HepG2 (cell line): ENCODE measurements around the gene AFAP1. TPM values are rescaled to one million over a fixed set of nuclear protein-coding genes. Genes with fewer than 3 reads are reported as not detected.
A peak's percentile ranks its signal among the peaks of the same experiment; 100 is the strongest.

Experiments used
- ATAC-seq: fragments of 200-7000 bp; cut with Tn5 transposase; 3 replicates; pipeline ENCODE4 v1.9.1; 2020; ENCODE audit warnings: mild to moderate bottlenecking, moderate library complexity
- BruUV-seq: library from RNA; stranded (reverse); fragments of 400-500 nt; replicated peaks from 2 replicates; lab custom pipeline; 2021; lab: Mats Ljungman, UMichigan
- CTCF ChIA-PET: fragments of 300-600 bp; formaldehyde crosslinking; extraction: SDS; loops from one replicate; lab custom pipeline; 2021; ENCODE audit warnings: low total read pairs, inconsistent platforms, low intra/inter-chr PET ratio; lab: Yijun Ruan, JAX
- POLR2A ChIA-PET: fragments of 350-600 bp; sonication (Branson Sonifier 250); formaldehyde crosslinking; loops from one replicate; lab custom pipeline; 2020; ENCODE audit warnings: antibody characterized with exemption, inconsistent platforms; lab: Yijun Ruan, JAX
- DNase-seq: peaks from one replicate; pipeline ENCODE4 v3.0.0-alpha.2; 2015; ENCODE audit warnings: low spot score
- FAIRE-seq: peaks from 3 replicates; lab custom pipeline; 2011; peaks lifted over from hg19 to GRCh38; lab: Jason Lieb, UNC
- H2AFZ ChIP-seq: one replicate; pipeline ENCODE4 v1.6.1; 2011; ENCODE audit warnings: low read length, inconsistent platforms
- H3K27ac ChIP-seq: fragments of 300-600 bp; 3 replicates; pipeline ENCODE4 v1.8.0; 2011; ENCODE audit warnings: mixed run types, mild to moderate bottlenecking, mixed read lengths, low read length, inconsistent platforms; ENCODE audit not compliant: insufficient read depth; ENCODE audit errors: extremely low read length
- H3K27me3 ChIP-seq, 2 experiments: fragments of 200-600 bp in 1 of 2; 2 replicates in 1 of 2; 3 replicates in 1 of 2; pipeline versions ENCODE4 v1.6.0 to v1.8.0; 2011; ENCODE audit warnings: low read length in 2 of 2, mild to moderate bottlenecking in 2 of 2, moderate library complexity in 2 of 2, inconsistent platforms in 1 of 2; ENCODE audit not compliant: insufficient read depth in 2 of 2, control insufficient read depth in 1 of 2
- H3K36me3 ChIP-seq, 2 experiments: fragments of 200-600 bp in 1 of 2; replicated peaks in 1 of 2; 2 replicates in 1 of 2; 3 replicates in 1 of 2; pipeline versions ENCODE4 v1.5.1 to v1.8.0; 2011; ENCODE audit warnings: low read length in 2 of 2, inconsistent platforms in 1 of 2; ENCODE audit not compliant: insufficient read depth in 2 of 2, control insufficient read depth in 1 of 2
- H3K4me1 ChIP-seq: 2 replicates; pipeline ENCODE4 v1.5.1; 2012; ENCODE audit warnings: low read length, inconsistent platforms; ENCODE audit not compliant: insufficient read depth
- H3K4me2 ChIP-seq: 2 replicates; pipeline ENCODE4 v1.6.0; 2011; ENCODE audit warnings: low read depth, low read length, inconsistent platforms
- H3K4me3 ChIP-seq, 3 experiments: fragments of 200-600 bp in 1 of 3; sonication (generic), shearing (Covaris generic) in 1 of 3; replicated peaks in 1 of 3; 2 replicates each; pipeline ENCODE4 v1.5.1; 2011 to 2016; ENCODE audit warnings: low read length in 3 of 3, inconsistent platforms in 2 of 3, low read depth in 2 of 3, mild to moderate bottlenecking in 2 of 3, control low read depth in 1 of 3, mixed read lengths in 1 of 3; ENCODE audit not compliant: insufficient read depth in 1 of 3
- H3K79me2 ChIP-seq: one replicate; pipeline ENCODE4 v1.6.1; 2011; ENCODE audit warnings: low read length, inconsistent platforms; ENCODE audit not compliant: insufficient read depth
- H3K9ac ChIP-seq: 2 replicates; pipeline ENCODE4 v1.6.0; 2011; ENCODE audit warnings: mild to moderate bottlenecking, low read depth, low read length, inconsistent platforms; ENCODE audit not compliant: insufficient read depth
- H3K9me3 ChIP-seq: 2 replicates; pipeline ENCODE4 v1.5.1; 2012; ENCODE audit warnings: mild to moderate bottlenecking, low read length
- H4K20me1 ChIP-seq: 2 replicates; pipeline ENCODE4 v1.6.0; 2011; ENCODE audit warnings: inconsistent platforms, mild to moderate bottlenecking, low read length, moderate library complexity; ENCODE audit not compliant: insufficient read depth
- GZF1 ChIP-seq: sonication (generic); formaldehyde crosslinking; IDR thresholded peaks from 2 replicates; pipeline ENCODE4 v1.5.1; 2020; ENCODE audit warnings: mild to moderate bottlenecking, missing genetic modification reagents
- HNF4G ChIP-seq, 2 experiments: sonication (generic) in 1 of 2; formaldehyde crosslinking in 1 of 2; IDR thresholded peaks; 2 replicates each; pipeline versions ENCODE4 v1.4.0 to v1.6.1; 2011 to 2020; ENCODE audit warnings: borderline replicate concordance in 2 of 2, low read depth in 2 of 2, mild to moderate bottlenecking in 2 of 2, low read length in 1 of 2, missing genetic modification reagents in 1 of 2, moderate library complexity in 1 of 2
- HNRNPUL1 ChIP-seq: fragments of 200-400 bp; formaldehyde crosslinking; IDR thresholded peaks from 2 replicates; pipeline ENCODE4 v1.6.1; 2017; ENCODE audit warnings: low read depth, mild to moderate bottlenecking, low read length, moderate library complexity
- SRSF9 ChIP-seq: fragments of 200-400 bp; formaldehyde crosslinking; IDR thresholded peaks from 2 replicates; pipeline ENCODE4 v1.6.1; 2018; ENCODE audit warnings: borderline replicate concordance, mild to moderate bottlenecking, low read depth, low read length; ENCODE audit not compliant: insufficient read depth, poor library complexity, severe bottlenecking
- ZBTB39 ChIP-seq: sonication (generic); formaldehyde crosslinking; IDR thresholded peaks from 2 replicates; pipeline ENCODE4 v1.5.0; 2020; ENCODE audit warnings: missing genetic modification reagents
- ZFY ChIP-seq: sonication (generic); formaldehyde crosslinking; IDR thresholded peaks from 2 replicates; pipeline ENCODE4 v1.4.0; 2020; ENCODE audit warnings: missing genetic modification reagents
- ZKSCAN5 ChIP-seq: sonication (generic); formaldehyde crosslinking; IDR thresholded peaks from 2 replicates; pipeline ENCODE4 v1.5.1; 2020; ENCODE audit warnings: mild to moderate bottlenecking, missing genetic modification reagents
- ZNF703 ChIP-seq: sonication (generic); formaldehyde crosslinking; IDR thresholded peaks from 2 replicates; pipeline ENCODE4 v1.5.1; 2020; ENCODE audit warnings: missing genetic modification reagents, mild to moderate bottlenecking, moderate library complexity, borderline replicate concordance
- WGBS: methylation state at CpG from one replicate; pipeline ENCODE4 v1.1.6; 2017; ENCODE audit warnings: low lambda C conversion rate; 5-methylcytosine and 5-hydroxymethylcytosine counted together
- in situ Hi-C: cut with HindIII; loops from 2 replicates; pipeline ENCODE4 v1.10.0; 2017; ENCODE audit warnings: low pct_unique_long_range_greater_than_20kb; ENCODE audit not compliant: extremely low pct_ligation_motif_present
- intact Hi-C: fragments of 100-400 bp; cut with micrococcal nuclease; formaldehyde crosslinking; loops from one replicate; pipeline ENCODE4 v1.10.0; 2022; ENCODE audit not compliant: unreplicated experiment
- polyA plus RNA-seq, 8 experiments: library from polyadenylated mRNA; depleted of rRNA in 3 of 8; stranded (reverse) in 7 of 8; unstranded in 1 of 8; fragments of >200 nt; fragmentation: Illumina TruSeq in 4 of 8; extraction: Trizol in 4 of 8; gene quantifications; 2 replicates each; pipeline versions ENCODE4 v1.2.1 to v1.2.3, GENCODE V29; 2011 to 2016; ENCODE audit warnings: low read depth in 4 of 8, missing spikeins in 1 of 8, mixed read lengths in 1 of 8; ENCODE audit not compliant: insufficient read depth in 1 of 8
- total RNA-seq, 5 experiments: library from RNA; depleted of rRNA; stranded (reverse); fragments of >200 nt; fragmentation: Illumina TruSeq; extraction: Trizol; gene quantifications; 2 replicates each; pipeline ENCODE4 v1.2.3, GENCODE V29; 2016; ENCODE audit warnings: low read depth in 1 of 5

Gene AFAP1
- total and polyA plus RNA-seq, 2 of the 13 experiments (the other 11 are each of a cell fraction or from before 2014, with no cell fraction given), result 2.5 TPM

GRCh38 chr4:7959078-7959477, 19.4 kb upstream of the AFAP1 start:
- Histone ChIP-seq H3K36me3 (no peaks in the 10 kb centered on the region), H3K27ac (no peak overlapping the region), H3K9ac (no peak overlapping the region), H2AFZ (no peak overlapping the region), H3K27me3 (peaks cover 0 to 29% of the 10 kb centered on the region in 2 experiments; a peak in 4 of 5 replicates), H4K20me1 (no peaks in the 10 kb centered on the region), H3K4me2 (no peak overlapping the region), H3K4me3 (no peak overlapping the region), H3K4me1 (peaks cover 61% of the 10 kb centered on the region), H3K79me2 (no peaks in the 10 kb centered on the region), H3K9me3 (no peaks in the 10 kb centered on the region)
- DNase-seq, result no peak
- in situ Hi-C loops, result no loop called here
- no peak for ATAC-seq
- no peak for TF ChIP-seq GZF1
- no peak for TF ChIP-seq ZNF703 (CRISPR knock-in tag)
- BruUV-seq, result no TSS peak
- intact Hi-C loops, result no loop called here
- FAIRE-seq, result no peak
- WGBS, result 42% methylated on average over 3 of the region's 7 CpGs
- POLR2A ChIA-PET, result no interaction called here
- CTCF ChIA-PET, result no interaction called here

- ChIA-PET CTCF (no interaction called here), POLR2A (interaction anchor here (1.6 kb wide), 1 partner anchor 17 kb away, joined by 6 read pairs; the partner anchor contains the start of gene AFAP1)
- no peaks in the 10 kb centered on the region for H3K36me3 ChIP-seq
- H3K9me3 ChIP-seq, result no peaks in the 10 kb centered on the region
- WGBS, result 42% methylated on average over 11 of the region's 11 CpGs
- H4K20me1 ChIP-seq, result no peaks in the 10 kb centered on the region
- peak; percentile 28 for ATAC-seq
- no peak for TF ChIP-seq ZBTB39 (CRISPR knock-in tag)
- TF ChIP-seq HNF4G (IDR thresholded peaks at IDR 0.05; ENCODE audit: borderline replicate concordance, low read depth, low read length), result no peak
- TF ChIP-seq HNF4G (CRISPR knock-in tag; IDR thresholded peaks at IDR 0.05; ENCODE audit: borderline replicate concordance, low read depth), result no peak
- TF ChIP-seq ZKSCAN5 (CRISPR knock-in tag), result peak; percentile 84; the same call in 1 of the 2 replicates
- TF ChIP-seq SRSF9, result no peak
- TF ChIP-seq ZFY (CRISPR knock-in tag), result no peak
- TF ChIP-seq HNRNPUL1, result no peak
- peaks cover 48% of the 10 kb centered on the region for H3K4me1 ChIP-seq
- 0 out of 2 replicates have a peak overlapping the region, but pooled peaks have one; percentile 7 for H3K9ac ChIP-seq
- H2AFZ ChIP-seq, result peak overlapping the region; percentile 34
- FAIRE-seq, result no peak
- peak overlapping the region; percentile 74 for H3K4me2 ChIP-seq
- no peak for DNase-seq
- no TSS peak for BruUV-seq
- H3K4me3 ChIP-seq, result no peak overlapping the region; a peak in 1 of 6 replicates
- H3K79me2 ChIP-seq, result no peaks in the 10 kb centered on the region
- peaks cover 0 to 29% of the 10 kb centered on the region in 2 experiments; a peak in 4 of 5 replicates for H3K27me3 ChIP-seq
- no peak overlapping the region for H3K27ac ChIP-seq
- intact Hi-C loops (no loop called here), in situ Hi-C loops (no loop called here)
Measured at GRCh38 chr4:7956934-7957656, 17.4 kb upstream of the AFAP1 start.
